GM18526 (cell line): ENCODE data around the gene C5orf47.

Source experiments
- POLR2A ChIP-seq: IDR thresholded peaks from 3 replicates; pipeline ENCODE4 v1.6.1; 2011; ENCODE audit not compliant: insufficient read length; ENCODE audit errors: extremely low read depth

Gene C5orf47

GRCh38 chr5:173988554-173989431, at the start of gene C5orf47:
Gene C5orf47, plus strand, starts transcription at chr5:173989170. Its CDS starts 94 bp downstream, at chr5:173989264.
- no peak for TF ChIP-seq POLR2A

DNA sequence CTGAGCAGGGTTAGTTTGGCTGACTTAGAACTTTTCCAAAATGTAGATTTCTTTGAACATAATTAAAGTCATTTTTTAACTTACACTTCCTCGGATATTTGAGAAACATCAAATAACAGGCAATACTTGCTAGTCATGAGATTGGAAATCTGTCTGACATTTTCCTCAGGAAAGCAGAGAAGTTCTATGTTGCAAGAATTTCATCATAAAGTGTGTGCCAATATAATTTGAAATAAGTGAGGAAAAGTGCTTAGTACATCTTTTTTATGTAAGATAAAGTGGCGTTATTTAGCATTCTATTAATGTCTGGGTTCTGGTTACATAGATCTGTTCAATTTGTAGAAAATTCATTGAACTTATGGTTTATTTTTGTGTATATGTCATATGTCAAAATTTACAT, 48.7 kb upstream of the C5orf47 start:
- TF ChIP-seq POLR2A = no peak

- no peak for TF ChIP-seq POLR2A
These were observed 47.9 kb upstream of the C5orf47 start for GRCh38 chr5:173941102-173941501.

- no peak for TF ChIP-seq POLR2A
These were observed 47.1 kb upstream of the C5orf47 start for GRCh38 chr5:173941758-173942401.

DNA sequence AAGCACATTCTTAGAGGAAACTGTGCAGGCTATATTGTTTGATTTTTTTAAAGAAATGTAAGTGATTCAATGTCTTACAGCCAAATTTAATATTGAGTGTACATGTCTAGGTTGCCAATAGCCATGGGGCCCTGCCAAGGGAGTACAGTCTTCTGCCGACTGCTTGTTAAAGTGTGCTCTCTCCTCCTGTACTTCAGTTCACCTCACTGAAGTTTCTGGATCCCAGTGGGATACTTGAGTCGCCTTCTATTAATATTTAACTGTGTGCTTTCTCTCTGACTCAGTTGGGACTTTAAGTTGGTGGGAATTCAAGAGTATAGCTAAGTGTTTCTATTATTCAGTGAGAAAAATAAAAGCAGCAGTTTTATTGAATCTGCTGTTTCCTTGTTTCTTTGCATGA, 44.5 kb upstream of the C5orf47 start:
- TF ChIP-seq POLR2A = no peak

DNA sequence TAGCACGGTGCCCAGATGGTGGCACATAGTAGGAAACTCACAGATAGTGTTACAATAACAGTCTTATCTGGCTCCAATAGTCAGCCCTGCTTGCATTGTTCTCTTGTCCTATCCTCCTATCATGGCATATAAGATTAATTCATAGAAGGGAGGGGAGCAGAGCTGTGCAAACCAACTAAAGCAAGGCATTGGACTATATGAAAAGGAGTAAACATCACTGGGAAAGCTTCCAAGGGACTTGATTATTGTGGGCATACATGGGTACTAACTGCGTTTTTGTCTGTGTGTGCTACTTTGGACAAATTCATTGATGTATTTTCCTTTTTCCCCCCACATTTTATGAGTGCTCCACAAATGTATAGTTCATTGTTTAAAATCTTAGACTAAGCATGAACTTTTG, 43.8 kb upstream of the C5orf47 start:
- no peak for TF ChIP-seq POLR2A

- TF ChIP-seq POLR2A = no peak
These were observed 42.6 kb upstream of the C5orf47 start for GRCh38 chr5:173946323-173946722.

DNA sequence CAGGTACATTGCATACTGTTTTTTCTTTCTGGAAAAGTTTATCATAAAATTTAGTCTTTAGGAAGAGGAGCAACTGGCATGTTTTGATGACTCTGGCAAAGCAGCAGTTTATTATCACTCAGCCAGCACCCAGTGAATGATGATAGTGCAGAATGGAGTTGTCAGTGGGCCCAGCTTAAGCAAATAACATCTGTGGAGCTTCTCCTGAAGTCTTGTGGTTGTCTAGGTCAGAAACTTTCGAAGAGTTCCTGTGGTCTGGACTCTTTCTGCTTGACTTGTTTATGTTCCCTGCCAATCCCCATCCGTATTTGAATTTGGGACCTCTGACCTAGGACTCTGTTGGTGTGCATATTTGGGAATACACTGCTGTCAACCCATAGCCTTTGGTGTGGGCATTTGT, 38.1 kb upstream of the C5orf47 start:
- no peak for TF ChIP-seq POLR2A

- no peak for TF ChIP-seq POLR2A
These were observed 35.4 kb upstream of the C5orf47 start for GRCh38 chr5:173953528-173954090.

DNA sequence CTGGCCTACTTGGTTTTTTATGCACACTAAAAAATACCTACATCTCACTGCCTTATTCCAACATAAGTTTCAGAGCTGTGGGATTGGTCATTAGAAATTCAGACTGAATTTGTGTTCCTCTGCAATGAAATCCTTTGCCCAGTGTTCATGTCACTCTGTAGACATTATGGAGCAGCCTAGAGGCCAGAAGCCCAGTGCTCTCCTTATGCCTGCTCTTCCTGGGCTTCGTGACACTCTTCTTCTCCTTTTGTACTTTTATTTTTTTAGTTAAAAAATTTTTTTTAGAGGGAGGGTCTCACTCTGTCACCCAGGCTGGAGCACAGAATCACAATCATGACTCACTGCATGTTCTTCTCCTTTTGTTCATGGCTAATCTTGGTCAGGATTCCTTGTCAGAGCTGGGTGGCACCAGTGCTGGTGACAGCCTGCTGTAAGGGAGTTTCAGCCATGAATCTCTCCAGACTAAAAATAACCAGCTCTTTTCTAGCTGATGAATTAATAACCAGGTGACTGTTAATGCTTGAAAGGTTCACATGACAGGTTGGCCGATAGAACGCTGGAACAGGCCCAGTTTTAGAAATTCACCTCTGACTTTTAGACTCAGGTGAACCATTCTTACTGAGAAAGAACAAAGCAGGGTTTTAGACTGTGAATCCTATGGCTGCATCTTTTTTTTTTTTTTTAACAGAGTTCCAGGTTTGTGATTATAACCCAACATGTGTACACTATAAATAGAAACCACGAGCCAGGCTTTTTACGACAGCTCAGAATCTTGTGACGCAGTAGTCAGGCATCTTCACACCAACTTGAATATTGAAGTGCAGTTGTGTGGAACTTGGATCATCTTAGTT, 34.1 kb upstream of the C5orf47 start:
- TF ChIP-seq POLR2A = no peak

- no peak for TF ChIP-seq POLR2A
These were observed 28.0 kb upstream of the C5orf47 start for GRCh38 chr5:173960986-173961385.

DNA sequence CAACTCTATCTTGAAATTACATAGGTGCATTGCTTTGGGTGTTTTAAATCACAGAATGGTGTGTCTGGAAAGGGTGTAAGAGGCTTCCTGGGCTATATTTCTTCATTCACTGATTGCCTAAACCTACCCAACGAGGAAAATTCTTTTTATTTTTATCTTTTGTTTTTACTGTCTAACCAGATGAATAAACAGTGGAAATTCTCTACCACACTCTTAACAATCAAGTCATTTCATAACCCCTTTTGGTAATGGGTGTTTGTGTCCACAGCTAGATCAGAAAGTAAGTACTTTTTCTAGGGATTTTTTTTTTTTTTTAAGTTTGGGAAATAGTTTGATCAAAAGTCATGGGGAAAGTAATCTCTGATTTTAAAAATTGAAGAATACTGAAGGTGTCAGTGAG, 27.6 kb upstream of the C5orf47 start:
- no peak for TF ChIP-seq POLR2A

DNA sequence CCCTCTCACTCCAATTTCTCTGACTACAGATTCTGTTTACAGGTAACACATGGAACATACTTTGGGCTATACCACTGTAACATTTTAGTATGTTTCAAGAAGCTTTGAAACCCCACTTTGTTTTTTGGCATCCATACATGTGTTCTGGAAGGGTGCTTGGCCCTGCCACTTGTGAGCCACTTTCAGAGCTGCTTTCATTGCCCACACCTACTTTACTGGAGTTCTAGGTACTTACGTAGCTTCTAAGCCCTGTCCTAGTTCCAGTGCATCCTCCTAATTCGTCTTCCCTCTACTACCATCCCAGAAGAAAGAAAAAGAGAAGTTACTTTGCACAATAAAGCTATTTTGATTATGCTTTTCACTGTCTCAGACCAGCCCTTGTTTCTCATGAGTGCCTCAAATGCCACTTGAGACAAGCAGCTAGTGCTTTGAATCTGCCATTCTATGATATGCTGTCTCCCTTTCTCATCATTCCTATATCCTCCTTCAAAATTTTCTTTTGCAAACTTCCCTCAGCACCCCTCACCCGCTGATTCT, 26.5 kb upstream of the C5orf47 start:
- no peak for TF ChIP-seq POLR2A

DNA sequence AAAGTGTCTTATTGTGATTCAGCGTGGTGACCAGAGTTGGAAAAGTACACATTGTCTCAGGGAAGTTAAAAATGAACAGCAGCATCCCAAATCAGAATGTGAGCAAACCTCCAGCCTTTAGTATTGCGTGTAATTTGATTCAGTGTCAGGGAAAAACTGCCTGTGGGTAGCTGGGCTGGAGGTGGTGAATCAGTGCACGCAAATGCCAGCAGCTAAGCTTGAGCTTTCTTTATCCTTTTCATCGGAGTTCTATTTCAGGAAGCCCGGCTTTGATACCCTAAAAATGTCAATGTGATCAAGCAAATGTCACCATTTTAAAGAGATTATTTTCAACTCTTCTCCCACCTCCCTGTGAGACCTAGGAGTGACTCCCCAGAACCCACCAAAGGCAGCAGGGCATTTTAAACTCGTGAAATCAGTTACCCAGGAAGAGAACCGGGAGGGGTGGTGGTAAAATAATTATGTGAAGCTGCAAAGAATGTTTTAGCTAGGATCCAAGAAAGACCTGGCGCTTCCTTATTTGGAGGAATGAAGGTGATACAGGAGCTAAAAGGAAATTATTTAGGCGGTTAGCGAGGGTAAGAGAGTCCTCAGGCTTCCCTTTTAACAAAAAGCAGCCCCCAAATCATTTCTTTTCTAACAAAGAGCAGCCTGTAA, 25.7 kb upstream of the C5orf47 start:
- TF ChIP-seq POLR2A = no peak
